HG02571 (cell line): ENCODE measurements around the gene APOL6.
"Not testable (repeated sequence)": the region's sequence is repeated elsewhere in the genome, so short reads cannot be mapped to it uniquely, and the experiment has no call there.

ENCODE experiments used
- ATAC-seq: cut with Tn5 transposase; IDR thresholded peaks from one replicate; pipeline ENCODE4 v1.9.1; 2021; ENCODE audit warnings: mild to moderate bottlenecking, moderate library complexity; ENCODE audit not compliant: unreplicated experiment

Gene APOL6

GRCh38 chr22:35634943-35635540 lies 13.2 kb upstream of the APOL6 start:
- ATAC-seq, result no peak

- ATAC-seq, result no peak
Measured at GRCh38 chr22:35637254-35637653, 11.0 kb upstream of the APOL6 start.

GRCh38 chr22:35638001-35638400 lies 10.2 kb upstream of the APOL6 start:
- ATAC-seq, result no peak

GRCh38 chr22:35638410-35638809 lies 9.8 kb upstream of the APOL6 start:
- ATAC-seq, result no peak

GRCh38 chr22:35641494-35642120 lies 6.6 kb upstream of the APOL6 start:
- no peak for ATAC-seq

- ATAC-seq, result no peak
Measured at GRCh38 chr22:35642305-35642741, 5.9 kb upstream of the APOL6 start.

GRCh38 chr22:35643991-35644390 lies 4.3 kb upstream of the APOL6 start:
- ATAC-seq, result no peak

- ATAC-seq, result no peak
Measured at GRCh38 chr22:35645646-35646045, 2.6 kb upstream of the APOL6 start.

- no peak for ATAC-seq
Measured at GRCh38 chr22:35649026-35649553, 844 bp downstream of the APOL6 start.

GRCh38 chr22:35649636-35650250 lies 1.5 kb downstream of the APOL6 start:
- no peak for ATAC-seq

GRCh38 chr22:35651085-35651484 lies 2.8 kb downstream of the APOL6 start:
- ATAC-seq, result no peak

GRCh38 chr22:35653824-35654223 lies 5.6 kb downstream of the APOL6 start:
- no peak for ATAC-seq

- ATAC-seq, result no peak
Measured at GRCh38 chr22:35656284-35656752, 8.1 kb downstream of the APOL6 start.

GRCh38 chr22:35657571-35658312 lies 9.5 kb downstream of the APOL6 start:
- no peak for ATAC-seq

- ATAC-seq, result no peak
Measured at GRCh38 chr22:35660291-35661127, 12.3 kb downstream of the APOL6 start.

- no peak for ATAC-seq
Measured at GRCh38 chr22:35661464-35661863, 13.2 kb downstream of the APOL6 start.

GRCh38 chr22:35662914-35663313 lies 14.7 kb downstream of the APOL6 start:
- ATAC-seq, result no peak

- ATAC-seq, result no peak
Measured at GRCh38 chr22:35663371-35663770, 15.1 kb downstream of the APOL6 start.

- ATAC-seq, result no peak
Measured at GRCh38 chr22:35664955-35665587, 16.8 kb downstream of the APOL6 start.

- not testable (repeated sequence) for ATAC-seq
Measured at GRCh38 chr22:35666699-35667098, 18.5 kb downstream of the APOL6 start.
